Upper lobe of right lung (tissue), 1 donor: ENCODE data around the gene DGLUCY. TPM values are rescaled to one million over a fixed set of nuclear protein-coding genes. Genes with fewer than 3 reads are reported as not detected.

Experiments used
- ATAC-seq: fragments of 200-7000 bp; cut with Tn5 transposase; one replicate; pipeline ENCODE4 v1.9.1; 2020; ENCODE audit warnings: mild to moderate bottlenecking, moderate library complexity
- DNase-seq: peaks from one replicate; pipeline ENCODE4 v3.0.0-alpha.2; 2020
- H3K27ac ChIP-seq: fragments of 200-600 bp; one replicate; pipeline ENCODE4 v1.8.0; 2022
- H3K27me3 ChIP-seq: fragments of 200-600 bp; one replicate; pipeline ENCODE4 v1.8.0; 2022; ENCODE audit warnings: mild to moderate bottlenecking
- H3K36me3 ChIP-seq: fragments of 200-600 bp; one replicate; pipeline ENCODE4 v1.8.0; 2022
- H3K4me1 ChIP-seq: fragments of 200-600 bp; one replicate; pipeline ENCODE4 v1.8.0; 2022
- H3K4me3 ChIP-seq: fragments of 200-600 bp; one replicate; pipeline ENCODE4 v1.8.0; 2022; ENCODE audit warnings: mild to moderate bottlenecking
- H3K9me3 ChIP-seq: fragments of 200-600 bp; one replicate; pipeline ENCODE4 v1.8.0; 2022
- CTCF ChIP-seq: fragments of 200-600 bp; IDR thresholded peaks from one replicate; pipeline ENCODE4 v1.8.0; 2022; ENCODE audit warnings: antibody characterized with exemption
- intact Hi-C: fragments of 100-400 bp; cut with DNase I; formaldehyde crosslinking; loops from one replicate; pipeline ENCODE4 v1.11.0; 2022
- total RNA-seq: library from RNA; stranded (reverse); fragmentation: NEBNext Ultra II Directional; extraction: Animal tissue kit (Norgen Biotek cat#: 25700); gene quantifications from one replicate; pipeline ENCODE4 v1.2.1, GENCODE V29; 2021
- donor health status: DM: no; HTN: yes; CAD: no; lungs with severe emphysema.

The DGLUCY gene
- total RNA-seq, 1 donor from 2014 or later: 77.6 TPM

- ATAC-seq (peak; percentile 86), DNase-seq (peak; percentile 80)
- intact Hi-C loops: no loop called here
- H3K27me3 ChIP-seq: no peaks in the 10 kb centered on the region
- no peak for TF ChIP-seq CTCF
- peak overlapping the region; percentile 54 for H3K4me3 ChIP-seq
- peaks cover 35% of the 10 kb centered on the region for H3K4me1 ChIP-seq
- H3K36me3 ChIP-seq: no peaks in the 10 kb centered on the region
- peak overlapping the region; percentile 94 for H3K27ac ChIP-seq
- H3K9me3 ChIP-seq: no peaks in the 10 kb centered on the region
These were observed 499 bp downstream of the DGLUCY start for GRCh38 chr14:91114079-91115065.

GRCh38 chr14:91115986-91116770 is 2.3 kb downstream of the DGLUCY start:
- Histone ChIP-seq H3K4me1 (peaks cover 29% of the 10 kb centered on the region), H3K27ac (peak overlapping the region; percentile 94), H3K4me3 (peak overlapping the region; percentile 54), H3K36me3 (no peaks in the 10 kb centered on the region), H3K9me3 (no peaks in the 10 kb centered on the region), H3K27me3 (no peaks in the 10 kb centered on the region)
- ATAC-seq (no peak), DNase-seq (no peak)
- intact Hi-C loops: no loop called here
- no peak for TF ChIP-seq CTCF

- TF ChIP-seq CTCF: no peak
- Histone ChIP-seq H3K27me3 (no peaks in the 10 kb centered on the region), H3K4me3 (no peak overlapping the region), H3K9me3 (no peaks in the 10 kb centered on the region), H3K36me3 (no peaks in the 10 kb centered on the region), H3K27ac (peak overlapping the region; percentile 94), H3K4me1 (peaks cover 29% of the 10 kb centered on the region)
- ATAC-seq: no peak
- no peak for DNase-seq
- intact Hi-C loops: no loop called here
These were observed 3.2 kb downstream of the DGLUCY start for GRCh38 chr14:91116913-91117588.

GRCh38 chr14:91117960-91118359 is 4.1 kb downstream of the DGLUCY start:
- Histone ChIP-seq H3K9me3 (no peaks in the 10 kb centered on the region), H3K27ac (no peak overlapping the region), H3K4me1 (peaks cover 28% of the 10 kb centered on the region)

More at GRCh38 chr14:91117960-91118359, 4.1 kb downstream of the DGLUCY start:
- H3K27me3 ChIP-seq: no peaks in the 10 kb centered on the region
- intact Hi-C loops: no loop called here
- DNase-seq (no peak), ATAC-seq (no peak)
- no peak overlapping the region for H3K4me3 ChIP-seq
- TF ChIP-seq CTCF: no peak
- H3K36me3 ChIP-seq: no peaks in the 10 kb centered on the region
